GM21360 (cell line): ENCODE results near the gene PROM2.

Experiments used
- ATAC-seq: cut with Tn5 transposase; IDR thresholded peaks from one replicate; pipeline ENCODE4 v1.9.1; 2021; ENCODE audit warnings: mild to moderate bottlenecking, moderate library complexity; ENCODE audit not compliant: unreplicated experiment

The PROM2 gene

DNA sequence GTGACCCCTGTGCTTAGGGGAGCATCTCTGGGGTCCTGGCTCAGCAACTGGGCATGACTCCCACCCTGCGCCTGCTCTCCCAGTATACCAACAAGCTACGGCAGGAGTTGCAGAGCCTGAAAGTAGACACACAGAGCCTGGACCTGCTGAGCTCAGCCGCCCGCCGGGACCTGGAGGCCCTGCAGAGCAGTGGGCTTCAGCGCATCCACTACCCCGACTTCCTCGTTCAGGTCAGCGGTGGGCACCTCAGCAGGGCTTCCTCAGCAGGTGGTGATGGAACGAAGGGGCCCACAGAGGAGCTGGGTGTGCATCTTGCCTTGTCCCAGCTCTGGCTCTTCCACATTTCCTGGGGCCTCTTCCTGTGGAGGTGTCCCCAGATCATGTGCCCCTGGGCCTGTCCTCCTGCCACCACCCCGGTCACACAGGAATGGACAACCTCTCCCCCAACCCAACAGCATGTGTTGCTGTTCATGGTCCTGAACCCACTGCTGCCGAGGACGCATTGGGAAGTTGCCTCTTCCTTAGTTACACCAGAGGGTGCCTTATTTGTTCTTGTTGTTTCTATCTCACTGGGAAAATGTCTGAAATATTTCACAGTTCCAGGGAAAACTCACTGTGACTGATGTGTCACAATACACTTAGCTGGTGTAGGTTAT lies 10.8 kb downstream of the PROM2 start:
- no peak for ATAC-seq

DNA sequence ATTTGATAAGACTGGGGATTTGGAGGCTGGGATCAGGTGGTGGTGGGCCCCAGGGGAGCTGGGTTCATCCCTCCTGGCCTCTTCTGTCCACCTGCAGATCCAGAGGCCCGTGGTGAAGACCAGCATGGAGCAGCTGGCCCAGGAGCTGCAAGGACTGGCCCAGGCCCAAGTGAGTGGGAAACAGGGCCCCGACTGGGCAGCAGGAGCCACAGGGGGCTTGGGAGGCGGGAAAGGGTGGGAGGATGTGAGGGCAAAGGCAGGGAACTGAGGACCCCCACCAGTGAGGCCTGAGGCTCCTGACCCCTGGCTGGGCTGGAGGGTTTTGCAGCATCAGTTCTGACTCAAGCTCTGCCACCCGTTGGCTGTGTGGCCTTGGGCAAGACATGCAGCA lies 11.3 kb downstream of the PROM2 start:
- no peak for ATAC-seq

DNA sequence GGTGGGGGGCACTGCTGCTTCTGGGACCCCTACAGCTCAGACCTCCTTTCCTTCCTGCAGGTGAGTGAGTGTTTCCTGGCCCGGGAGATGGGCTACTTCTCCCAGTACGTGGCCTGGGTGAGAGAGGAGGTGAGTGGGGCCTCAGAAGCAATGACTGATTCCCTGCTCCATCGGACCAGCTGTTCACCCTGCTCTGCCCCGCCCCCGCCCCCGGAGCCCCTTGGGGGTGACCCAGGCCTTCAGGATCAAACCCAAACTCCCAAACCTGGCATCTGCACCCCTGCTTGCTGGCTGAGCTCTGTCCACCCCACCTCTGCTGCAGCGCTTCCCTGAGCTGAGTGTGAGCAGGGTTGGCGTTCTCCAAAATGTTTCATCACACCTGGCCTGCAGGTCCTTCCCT lies 13.1 kb downstream of the PROM2 start:
- no peak for ATAC-seq

DNA sequence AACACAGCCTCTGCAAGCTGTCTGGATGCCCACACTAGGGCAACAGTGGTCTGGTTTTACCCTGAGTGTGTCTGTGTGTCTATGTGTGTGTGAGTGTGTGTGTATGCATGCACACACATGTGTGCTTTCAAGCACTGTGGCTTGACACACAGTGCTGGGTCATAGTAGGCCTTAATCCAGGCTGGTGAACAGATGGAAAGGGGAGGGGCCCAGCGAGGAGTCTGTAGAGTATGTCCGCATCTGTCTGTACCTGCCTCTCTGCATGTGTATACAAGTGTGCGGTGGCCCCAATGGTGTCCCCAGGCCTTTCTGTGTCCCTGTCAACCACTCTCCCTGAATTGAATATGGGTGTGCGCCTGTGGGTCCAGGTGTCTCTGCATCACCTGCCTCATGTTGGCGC lies 13.6 kb downstream of the PROM2 start:
- ATAC-seq: no peak

DNA sequence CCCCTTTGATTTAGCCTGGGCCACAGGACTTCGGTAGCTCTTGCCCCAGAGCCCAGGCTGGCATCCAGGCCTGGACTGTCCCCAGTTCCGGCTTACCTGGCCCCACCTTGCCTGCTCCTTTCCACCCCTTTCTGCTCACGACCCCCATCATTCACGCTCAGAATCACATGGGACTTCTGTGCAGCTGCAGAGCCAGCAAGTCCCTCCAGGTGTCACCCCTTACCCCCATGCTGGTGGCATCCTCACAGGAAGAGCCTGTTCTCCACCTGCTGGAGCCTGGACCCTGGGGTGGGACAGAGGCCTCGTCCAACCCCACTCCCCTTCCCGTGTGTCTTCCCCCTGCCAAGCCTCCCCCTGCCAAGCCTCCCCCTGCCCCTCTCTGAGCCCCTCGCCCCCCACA lies 15.0 kb downstream of the PROM2 start:
- no peak for ATAC-seq

DNA sequence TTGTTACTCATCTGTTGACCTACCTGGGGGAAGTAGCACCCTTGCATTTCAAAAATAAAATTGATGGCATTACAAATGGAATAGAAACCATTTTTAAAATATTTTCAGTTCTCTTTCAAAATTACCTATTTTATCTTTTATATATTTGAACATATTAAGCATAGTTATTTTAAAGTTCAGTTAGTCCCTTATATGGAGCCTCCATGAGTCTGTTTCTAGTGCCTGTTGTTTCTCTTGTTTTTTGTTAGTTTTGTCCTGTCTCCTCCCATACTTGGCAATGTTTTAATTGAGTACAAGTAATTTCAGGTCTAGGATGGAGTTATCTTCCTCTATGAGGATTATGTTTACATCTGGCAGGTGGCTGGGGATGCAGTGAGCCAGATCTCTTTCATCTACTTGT lies 17.0 kb downstream of the PROM2 start:
- no peak for ATAC-seq

DNA sequence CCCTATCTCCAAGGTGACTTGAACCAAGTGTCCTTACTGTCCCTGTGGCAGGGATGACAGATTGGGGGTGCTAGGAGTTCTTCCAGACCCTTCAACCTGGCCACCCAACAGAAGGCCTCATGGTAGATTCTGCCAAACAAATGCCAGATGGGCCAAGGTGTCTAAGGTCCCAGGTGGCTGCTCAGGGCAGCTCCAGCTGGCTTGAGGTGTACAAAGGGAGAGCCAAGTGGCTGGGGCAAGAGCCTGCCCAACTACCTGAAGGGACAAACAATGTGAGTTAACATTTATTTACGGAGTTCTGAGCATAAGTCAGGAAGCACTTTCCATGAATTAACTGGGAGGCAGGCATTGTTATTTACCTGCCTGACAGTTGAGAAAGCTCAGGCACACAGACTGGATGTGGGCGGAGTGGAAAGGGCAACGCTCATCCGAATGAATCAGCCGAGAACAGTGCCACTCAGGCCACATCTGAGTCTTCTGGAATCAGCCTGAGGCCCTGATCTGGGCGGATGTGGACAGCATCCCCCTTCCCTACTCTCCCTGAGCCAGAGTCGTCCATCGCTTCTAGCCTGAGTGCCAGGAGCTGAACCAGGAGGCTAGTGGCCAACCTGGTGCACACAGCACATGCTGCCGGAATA lies 18.5 kb downstream of the PROM2 start:
- no peak for ATAC-seq

DNA sequence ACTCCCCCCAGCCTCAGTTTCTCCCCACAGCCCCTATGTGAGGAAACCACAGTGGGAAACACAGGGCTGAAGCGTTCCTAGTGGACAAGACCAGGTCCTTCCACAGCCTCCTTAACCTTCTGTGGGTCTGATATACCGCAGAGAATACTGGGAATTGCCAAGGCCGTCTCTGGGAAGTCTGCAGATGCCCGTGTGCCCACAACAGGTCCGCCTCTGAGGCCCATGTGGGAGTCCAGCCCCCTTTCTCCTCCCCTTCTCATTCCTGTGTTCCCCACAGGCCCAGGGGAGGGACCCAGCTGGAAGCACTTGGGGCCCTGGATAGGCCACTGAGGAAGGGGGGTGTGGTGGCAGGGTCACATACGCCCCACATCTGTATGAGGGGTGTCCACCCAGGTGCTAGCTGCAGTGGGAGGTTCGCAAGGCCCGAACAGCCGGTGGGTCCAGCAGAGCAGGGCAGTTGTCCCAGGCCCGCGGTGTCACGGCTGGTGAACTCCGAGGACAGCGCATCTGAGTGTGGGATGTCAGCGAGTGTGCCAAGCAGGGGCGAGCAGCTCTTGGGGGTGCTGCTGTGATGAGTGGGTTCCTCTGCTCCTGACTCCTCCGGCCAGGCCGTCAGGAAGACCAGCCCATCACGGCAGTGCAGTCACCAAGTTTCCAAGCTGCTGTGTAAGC lies 20.5 kb downstream of the PROM2 start:
- no peak for ATAC-seq

DNA sequence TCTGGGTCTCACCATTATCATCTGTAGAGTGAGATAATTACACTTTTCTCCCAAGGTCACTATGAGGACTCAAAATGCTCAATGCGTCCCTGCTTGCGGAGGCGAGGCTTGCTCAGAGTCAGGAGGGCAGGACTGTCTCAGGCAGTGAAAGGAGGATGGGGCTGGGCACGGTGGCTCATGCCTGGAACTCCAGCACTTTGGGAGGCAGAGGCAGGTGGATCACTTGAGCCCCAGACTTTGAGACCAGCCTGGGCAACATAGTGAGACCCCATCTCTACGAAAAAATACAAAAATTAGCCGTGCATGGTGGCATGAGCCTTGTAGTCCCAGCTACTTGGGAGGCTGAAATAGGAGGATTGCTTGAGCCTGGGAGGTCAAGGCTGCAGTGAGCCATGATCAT lies 21.1 kb downstream of the PROM2 start:
- ATAC-seq: no peak

DNA sequence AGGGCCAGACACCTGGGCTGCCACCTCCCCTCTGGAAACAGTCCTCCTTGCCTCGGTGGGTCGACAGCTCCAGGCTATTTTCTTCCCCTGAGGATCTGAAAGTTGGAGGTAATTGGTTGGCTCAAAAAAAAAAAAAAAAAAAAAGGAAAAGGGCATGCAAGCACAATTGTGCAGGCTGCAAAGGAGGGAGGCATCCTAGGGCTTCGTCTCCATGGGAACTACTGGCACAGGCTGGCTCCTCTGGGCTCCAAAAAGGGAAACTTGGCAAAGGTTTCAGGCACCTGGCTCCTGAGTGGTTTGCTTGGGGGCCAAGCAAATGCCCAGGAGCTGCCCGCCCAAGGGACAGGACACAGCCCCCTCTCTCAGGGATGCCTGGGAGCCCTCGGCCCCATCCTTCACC lies 21.8 kb downstream of the PROM2 start:
- ATAC-seq: no peak

DNA sequence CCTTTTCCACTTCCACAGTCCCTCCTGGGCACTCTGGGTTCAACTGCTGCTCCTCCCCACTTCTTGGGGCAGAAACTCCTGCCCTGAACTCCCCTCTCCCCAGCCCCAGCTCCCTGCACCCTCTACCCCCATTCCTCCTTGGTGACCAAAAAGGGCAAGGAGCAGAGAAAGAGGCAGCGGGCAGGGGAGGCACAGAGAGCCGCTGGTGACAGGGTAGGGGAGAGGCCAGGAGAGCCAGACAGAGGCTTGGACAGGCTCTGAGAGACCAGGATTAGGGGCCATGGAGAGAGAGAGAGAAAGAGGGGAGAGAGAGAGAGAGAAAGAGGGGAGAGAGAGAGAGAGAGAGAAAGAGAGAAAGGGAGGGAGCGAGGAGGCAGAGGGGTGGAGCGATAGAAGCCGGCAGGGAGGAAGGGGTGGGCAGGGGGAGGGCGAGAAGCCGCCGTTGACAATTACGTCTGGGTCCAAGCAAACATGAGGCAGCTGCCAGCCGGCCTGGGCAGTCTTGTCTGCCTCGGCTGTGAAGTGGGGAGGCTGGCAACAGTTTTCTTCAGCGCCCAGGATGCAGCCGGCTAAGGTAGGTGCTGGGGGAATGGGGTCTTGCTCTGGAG lies 22.7 kb downstream of the PROM2 start, which contains the start of gene KCNIP3:
TSS of gene KCNIP3 (plus strand) at position 468 of the 608 bp plus-strand sequence. CDS start at position 560, 92 bp downstream.
- ATAC-seq: no peak

DNA sequence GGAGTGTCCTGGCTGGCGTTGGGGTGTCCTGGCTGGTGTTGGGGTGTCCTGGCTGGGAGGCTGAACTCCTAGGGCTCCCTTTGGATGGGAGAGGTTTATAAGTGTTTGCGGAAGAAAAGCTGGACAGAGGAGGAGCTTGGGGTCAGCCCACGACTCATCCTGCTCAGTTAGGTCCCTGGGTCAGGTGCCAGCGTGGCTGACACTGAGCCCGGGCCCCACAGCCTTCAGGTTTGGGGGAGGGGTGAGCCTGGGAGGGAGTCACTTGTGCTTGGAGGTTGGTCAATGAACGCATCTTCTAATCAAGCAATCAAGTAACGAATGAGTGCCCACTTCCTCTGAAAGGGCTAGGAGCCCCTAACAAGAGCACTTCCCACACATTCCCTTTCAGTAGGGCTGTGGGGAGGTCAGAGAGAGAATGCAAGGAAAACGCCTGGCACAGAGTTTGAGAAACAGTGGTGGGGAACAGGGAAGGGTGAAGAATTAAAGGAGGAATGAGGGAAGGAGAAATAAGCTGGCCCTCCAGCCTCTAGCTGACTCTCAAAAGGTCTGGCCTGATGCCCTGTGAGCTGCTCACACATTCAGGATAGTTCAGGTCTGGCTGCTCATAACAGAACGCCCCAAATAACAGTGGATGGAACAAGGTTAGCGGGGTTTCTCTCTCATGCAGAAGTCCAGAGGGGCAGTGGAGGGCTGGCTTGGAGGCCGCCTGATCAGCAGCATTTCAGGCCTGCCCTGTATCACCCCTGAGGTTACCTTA lies 23.6 kb downstream of the PROM2 start:
- ATAC-seq: no peak

DNA sequence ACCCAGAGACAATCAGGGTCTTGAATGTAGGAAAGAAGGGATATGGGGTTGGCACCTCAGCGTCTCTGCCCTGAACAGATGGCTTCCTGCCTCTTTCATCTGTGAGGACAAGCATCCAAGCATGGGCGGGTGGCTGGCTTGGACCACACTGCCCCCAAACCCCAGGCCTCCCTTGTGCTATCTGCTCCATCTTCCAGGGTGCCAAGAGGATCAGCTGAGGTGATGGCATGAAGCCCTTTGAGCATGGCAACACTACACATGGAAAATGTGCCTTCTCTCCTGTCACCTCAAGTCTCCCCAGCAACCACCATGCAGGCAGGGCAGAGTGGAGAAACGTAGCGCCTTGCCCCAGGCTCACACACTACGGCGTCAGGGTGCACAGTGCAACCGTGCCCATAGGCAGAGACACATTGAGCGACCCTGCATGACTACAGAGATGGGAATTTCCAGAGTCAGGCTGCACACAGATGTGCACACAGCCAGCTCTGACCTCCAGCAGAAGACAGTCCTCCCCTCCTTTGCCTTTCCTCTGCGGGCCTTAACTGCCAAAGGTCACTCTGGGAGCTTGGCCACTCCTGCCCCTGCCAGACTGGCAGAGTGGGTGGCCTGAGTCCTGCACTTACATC lies 24.4 kb downstream of the PROM2 start:
- ATAC-seq: no peak

DNA sequence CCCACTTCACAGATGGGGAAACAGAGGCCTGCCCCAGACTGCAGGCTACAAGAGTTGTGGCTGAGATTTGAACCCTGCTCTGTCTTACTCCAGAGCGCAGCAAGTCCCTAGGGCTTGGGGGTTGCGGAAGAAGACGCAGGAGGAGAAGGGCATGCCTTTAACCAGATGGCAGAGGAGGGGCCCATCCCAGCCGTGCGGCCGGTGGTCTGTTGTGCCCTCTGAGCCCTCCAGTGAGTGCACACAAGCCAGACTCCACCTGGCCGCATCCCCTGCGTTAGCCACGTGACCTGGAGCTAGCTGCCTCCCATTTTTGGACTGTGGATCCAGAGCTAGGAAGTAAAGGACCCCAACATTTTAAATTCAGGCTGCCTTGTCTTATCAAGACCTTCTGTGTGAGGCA lies 25.7 kb downstream of the PROM2 start:
- ATAC-seq: no peak

DNA sequence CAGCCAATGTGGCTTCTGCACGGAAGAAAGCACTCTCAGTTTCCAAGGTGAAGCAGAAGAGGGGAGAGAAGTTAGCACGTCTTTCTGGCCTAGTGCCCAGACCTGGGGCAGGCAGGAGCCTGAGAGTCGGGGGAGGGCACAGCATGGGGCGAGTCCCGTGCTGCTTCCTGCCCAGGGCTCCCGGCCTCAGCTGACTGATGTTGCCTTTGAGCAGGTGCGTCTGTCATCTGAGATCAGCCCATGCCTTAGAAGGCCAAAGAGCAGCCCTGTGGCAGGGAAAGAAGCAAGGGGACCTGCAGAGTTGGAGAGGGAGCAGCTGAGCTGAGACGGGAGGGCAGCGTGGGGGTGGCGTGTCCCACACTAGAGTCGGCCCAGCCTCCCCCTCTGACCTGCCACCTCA lies 26.2 kb downstream of the PROM2 start:
- no peak for ATAC-seq

DNA sequence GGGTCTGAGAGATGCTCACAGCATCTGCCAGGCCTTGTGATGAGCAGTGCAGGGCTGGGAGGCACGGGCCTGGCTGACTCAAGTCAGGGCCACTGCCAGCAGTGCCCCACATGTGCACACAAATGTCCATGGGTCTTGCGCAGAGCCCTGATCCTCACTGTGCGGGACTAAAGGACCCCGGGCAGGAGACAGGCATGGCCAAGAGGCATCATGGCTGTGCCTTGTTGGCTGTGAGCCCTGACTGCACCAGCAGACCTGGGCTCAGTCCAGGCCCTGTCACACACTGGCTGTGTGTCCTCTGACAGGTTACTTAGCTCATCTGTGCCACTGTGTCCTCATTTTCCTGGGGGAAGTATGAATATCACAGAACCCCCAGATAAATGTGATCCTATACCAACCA lies 26.9 kb downstream of the PROM2 start:
- no peak for ATAC-seq

DNA sequence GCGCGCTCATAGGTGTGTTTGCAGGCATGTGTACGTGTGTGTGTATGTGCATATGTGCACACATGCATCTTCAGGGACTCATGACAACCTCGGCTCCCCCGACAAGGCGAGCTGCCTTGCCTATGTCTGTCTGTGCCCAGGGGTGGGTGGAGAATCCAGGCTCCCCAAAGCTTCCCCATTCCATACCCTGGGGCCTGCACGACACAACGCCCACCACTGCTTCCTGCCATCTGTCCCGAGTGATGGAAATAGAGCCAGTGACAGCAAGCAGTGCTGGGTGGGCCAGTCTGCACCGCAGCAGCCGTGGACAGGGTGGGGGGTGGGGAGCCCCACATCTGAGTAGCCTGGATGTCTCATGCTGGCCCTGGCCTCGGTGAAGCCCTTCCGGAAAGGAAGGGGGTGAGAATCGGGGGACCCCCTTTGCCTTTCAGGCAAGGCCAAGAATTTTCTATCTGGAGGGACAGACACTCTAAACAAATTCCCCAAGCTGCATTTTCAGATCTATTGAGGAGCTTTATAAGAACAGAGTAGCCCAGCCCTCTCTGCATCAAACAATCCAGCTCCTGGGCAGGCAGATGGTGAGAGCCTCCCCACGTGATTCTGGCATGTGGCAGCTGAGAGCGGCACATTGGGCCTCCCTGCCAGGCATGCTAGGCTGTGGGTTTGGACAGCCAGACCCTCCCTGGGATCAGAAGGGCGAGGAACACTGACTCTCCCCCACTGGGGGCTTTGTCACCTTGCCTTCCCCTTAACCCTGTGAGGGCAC lies 27.8 kb downstream of the PROM2 start:
- ATAC-seq: no peak

DNA sequence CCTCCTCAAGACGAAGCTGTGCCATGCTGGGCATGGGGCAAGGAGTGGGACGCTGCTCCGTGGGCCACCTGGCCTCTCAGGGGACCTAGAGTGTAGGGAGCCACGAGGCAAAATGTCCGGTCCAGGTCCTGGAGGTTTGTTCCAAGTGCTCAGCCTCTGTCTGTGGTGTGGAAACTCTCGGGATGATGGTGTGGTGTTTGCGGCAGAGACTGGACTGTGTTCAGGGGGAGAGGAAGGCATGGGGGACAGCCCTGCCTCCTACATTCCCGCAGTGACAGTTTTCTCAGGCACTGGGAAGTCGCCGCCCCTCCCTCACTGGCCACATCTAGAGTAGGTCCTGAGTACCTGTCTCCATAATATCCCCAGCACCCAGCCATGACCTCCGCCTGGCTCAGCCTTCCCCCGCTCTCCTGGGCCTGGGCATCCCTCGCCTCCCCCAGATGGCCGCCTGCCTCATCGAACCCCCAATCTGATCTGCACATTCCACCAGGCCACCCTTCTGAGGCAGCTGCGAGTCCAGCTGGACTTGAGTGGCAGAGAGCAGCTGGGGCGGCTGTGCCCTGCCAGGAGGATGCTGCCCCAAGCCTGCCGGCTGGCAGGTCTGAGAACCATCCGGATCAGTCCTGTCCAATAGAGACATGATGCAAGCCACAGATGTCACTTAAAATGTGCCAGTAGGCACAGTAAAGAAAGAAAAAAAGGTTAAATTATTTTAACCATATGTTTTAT lies 29.1 kb downstream of the PROM2 start:
- no peak for ATAC-seq

DNA sequence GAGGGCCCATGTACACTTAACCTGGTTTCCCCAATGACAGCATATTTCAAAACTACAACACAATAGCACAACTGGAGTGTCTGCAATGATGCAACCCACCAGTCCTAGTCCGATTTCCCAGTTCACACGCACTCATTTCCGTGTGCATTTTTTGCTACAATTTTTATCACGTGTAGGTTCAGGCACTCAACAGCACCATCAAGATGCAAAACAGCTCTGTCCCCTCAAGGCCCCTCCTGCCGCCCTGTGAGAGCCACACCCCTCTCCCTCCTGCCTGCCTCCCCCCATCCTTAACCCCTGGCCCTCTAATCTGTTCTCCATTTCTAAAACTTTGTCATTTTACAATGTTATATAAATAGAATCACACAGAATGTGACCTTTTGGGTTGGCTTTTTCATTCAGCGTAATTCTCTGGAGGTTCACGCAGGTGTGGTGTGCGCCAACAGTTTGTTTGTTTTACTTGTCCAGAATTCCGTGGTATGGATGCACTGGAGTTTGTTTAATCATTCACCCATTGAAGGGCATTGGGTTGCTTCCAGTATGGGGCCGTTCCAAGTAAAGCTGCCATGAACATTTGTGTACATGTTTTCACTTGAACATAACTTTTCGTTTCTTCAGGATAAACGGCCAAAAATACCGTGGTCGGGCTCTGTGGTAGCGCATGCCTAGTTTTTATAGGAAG lies 31.3 kb downstream of the PROM2 start:
- ATAC-seq: no peak
